HG03159 (cell line): ENCODE data around the gene LY6G6D.

ENCODE experiments used
- ATAC-seq: cut with Tn5 transposase; IDR thresholded peaks from one replicate; pipeline ENCODE4 v1.9.1; 2021; ENCODE audit warnings: mild to moderate bottlenecking, moderate library complexity; ENCODE audit not compliant: unreplicated experiment

Gene LY6G6D

GRCh38 chr6:31761343-31761742 is 46.2 kb downstream of the LY6G6D start:
- no peak for ATAC-seq

- ATAC-seq, result no peak
Measured at GRCh38 chr6:31762356-31762755, 47.2 kb downstream of the LY6G6D start, which contains the start of gene SAPCD1. Gene SAPCD1, plus strand, starts transcription at chr6:31762656. Its CDS starts 399 bp downstream, at chr6:31763055.

- ATAC-seq, result no peak
Measured at GRCh38 chr6:31762878-31763618, 47.9 kb downstream of the LY6G6D start.

GRCh38 chr6:31763619-31763940 is 48.4 kb downstream of the LY6G6D start:
- no peak for ATAC-seq

DNA sequence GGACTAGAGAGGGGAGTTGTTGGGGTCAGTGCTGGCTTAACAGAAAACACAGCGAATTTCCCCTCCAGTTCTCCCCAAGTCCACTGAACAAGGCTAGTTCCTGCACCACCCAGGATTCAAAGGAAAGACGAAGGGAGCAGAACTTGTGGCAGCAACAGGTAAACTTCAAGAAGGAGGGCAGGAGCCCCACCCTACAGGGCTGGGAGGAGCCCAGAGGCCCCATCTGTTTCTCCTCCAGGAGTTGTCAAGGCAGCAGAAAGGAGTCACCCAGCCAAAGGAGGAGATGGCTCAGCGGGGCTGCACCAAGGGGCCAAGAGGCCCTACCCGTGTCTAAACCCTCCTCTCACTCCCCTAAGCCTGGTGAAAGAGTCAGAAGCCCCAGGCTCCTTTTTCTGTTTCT is 49.0 kb downstream of the LY6G6D start:
- ATAC-seq, result no peak

GRCh38 chr6:31765559-31765909 is 50.4 kb downstream of the LY6G6D start:
- ATAC-seq, result no peak

DNA sequence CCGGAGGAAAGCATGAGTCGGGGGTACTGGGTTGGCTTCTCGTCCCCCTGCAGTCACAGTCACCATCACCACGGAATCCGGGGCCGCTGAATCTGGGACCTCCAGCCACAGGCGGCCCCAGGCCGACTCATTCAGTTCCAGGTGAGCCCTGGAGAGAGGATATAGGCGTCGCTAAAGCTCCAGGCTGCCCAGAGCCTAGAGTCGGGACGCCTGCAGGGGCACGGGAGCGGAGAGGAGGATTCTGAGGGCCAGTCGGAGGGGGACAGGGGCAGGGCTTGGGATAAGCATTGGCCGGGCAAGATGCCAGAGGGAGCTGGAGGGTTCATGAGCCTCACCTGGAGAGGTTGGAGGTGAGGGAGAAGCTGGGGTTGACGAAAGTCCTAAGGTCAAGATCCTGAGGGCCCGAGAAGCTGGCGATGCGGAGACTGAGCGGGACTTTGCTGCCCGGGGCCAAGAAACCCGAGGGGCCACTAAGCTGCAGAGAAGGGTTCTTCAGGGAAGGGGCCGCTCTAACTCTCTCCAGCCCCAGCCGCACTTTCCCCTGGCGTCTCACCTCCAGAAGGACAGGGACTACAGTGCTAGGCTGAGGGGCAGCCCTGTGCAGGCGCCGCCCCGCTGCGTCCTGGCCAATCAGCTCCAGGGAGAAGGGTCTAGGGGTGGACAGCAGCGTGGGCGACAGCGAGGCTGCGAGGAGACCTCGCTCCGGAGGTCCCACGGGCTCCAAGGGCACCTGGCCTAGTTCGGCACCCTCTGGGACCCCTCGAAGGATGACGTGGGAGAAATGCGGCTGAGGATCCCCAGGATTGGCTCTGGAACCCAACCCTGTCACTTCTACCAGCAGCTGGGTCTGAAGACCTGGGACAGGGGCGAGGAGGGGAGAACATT is 51.0 kb downstream of the LY6G6D start:
- no peak for ATAC-seq

GRCh38 chr6:31767096-31767645 is 52.0 kb downstream of the LY6G6D start:
- no peak for ATAC-seq
